SIG-M5 treated with dmso at 0.1 percent for 504 hours (cell line): ENCODE data around the gene ARHGEF18.

ENCODE experiments used
- DNase-seq: peaks from one replicate; lab custom pipeline; 2025; ENCODE audit not compliant: unreplicated experiment; lab: John Stamatoyannopoulos, UW

ARHGEF18 gene

DNA sequence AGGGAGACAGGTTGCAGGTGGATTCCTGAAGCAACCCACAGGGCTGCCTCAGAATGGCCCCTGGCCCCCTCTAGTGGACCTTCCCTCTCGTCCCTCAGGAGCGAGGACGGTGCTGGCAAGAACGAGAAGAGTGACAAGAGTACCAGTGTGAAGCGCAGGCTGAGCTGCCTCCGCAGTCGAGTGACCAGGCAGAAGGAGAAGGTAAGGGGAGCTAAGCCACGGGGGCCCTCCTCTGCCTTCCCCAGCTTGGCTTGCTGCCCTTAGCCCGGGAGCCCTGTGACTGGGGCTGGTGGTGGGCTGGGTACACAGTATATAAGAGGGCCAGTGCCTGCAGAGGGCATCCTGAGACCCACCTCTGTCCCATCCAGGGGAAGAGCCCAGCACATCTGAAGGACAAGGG, 34.0 kb downstream of the ARHGEF18 start:
- DNase-seq, result no peak

GRCh38 chr19:7383284-7383683, 34.5 kb downstream of the ARHGEF18 start:
- DNase-seq, result no peak

GRCh38 chr19:7385062-7385461, 36.3 kb downstream of the ARHGEF18 start:
- DNase-seq, result no peak

DNA sequence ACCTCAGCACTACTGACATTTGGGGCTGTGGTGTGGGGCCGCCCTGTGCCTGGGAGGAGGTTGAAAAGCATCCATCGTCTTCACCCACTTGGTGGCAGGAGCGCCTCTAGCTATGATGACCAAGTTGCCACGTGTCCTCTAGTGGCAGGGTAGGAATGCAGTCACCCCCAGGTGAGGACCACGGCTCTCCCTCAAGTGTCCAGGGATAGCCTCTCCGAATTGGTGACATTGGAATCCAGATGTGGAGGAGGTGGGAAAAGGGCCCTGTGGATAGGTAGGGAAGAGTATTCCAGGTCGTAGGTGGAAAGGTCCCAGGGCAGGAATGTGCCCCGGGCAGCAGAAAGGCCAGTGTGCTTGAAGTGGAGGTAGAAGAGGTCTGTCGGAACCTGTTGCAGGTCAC, 37.6 kb downstream of the ARHGEF18 start:
- no peak for DNase-seq

DNA sequence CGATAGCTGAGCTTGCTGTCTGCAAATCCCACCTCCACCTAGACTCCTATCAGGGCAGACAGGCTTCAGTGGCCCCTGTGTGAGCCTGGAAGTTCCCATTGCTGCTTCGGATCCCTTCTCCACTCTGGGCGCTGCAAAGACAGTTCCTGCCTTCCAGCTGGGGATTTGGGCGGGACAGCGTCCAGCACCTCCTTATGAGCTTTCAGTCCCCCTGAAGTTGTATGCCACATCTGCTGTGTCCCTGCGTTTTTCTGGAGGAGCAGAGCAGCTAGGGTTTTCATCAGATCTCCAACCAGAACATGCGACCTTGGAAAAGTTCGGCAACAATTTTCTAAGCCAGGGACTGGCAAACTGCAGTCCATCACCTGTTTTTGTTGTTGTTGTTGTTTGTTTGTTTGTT, 38.0 kb downstream of the ARHGEF18 start:
- DNase-seq, result no peak

GRCh38 chr19:7391218-7391670, 42.5 kb downstream of the ARHGEF18 start:
- DNase-seq, result no peak

- DNase-seq, result no peak
Measured at GRCh38 chr19:7393459-7393858, 44.7 kb downstream of the ARHGEF18 start.

GRCh38 chr19:7393939-7394730, 45.4 kb downstream of the ARHGEF18 start:
- no peak for DNase-seq

GRCh38 chr19:7394731-7395359, 46.1 kb downstream of the ARHGEF18 start:
- DNase-seq, result peak; percentile 73

GRCh38 chr19:7395360-7396066, 46.8 kb downstream of the ARHGEF18 start:
- DNase-seq, result no peak

DNA sequence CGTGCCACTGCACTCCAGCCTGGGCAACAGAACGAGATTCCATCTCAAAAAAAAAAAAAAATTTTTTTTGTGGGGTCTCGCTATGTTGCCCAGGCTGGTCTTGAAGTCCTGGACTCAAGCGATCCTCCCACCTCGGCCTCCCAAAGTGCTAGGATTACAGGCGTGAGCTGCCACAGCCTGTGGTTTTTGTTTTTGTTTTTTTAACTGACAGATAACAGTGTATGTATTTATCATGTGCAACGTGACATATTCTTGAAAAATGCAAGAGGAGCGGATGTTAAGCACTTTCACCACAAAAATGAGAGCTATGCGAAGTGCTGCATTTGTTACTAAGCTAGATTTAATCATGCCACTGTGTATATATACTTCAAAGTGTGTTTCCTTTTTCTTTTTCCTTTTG, 49.0 kb downstream of the ARHGEF18 start:
- no peak for DNase-seq
